Lower leg skin (tissue), 3 donors: ENCODE data around the gene TSPAN1.

Experiments
- CTCF ChIP-seq, 3 donors: fragments of 450-650 bp; IDR thresholded peaks; one replicate each; pipeline ENCODE4 v1.5.1; 2016; ENCODE audit warnings: antibody characterized with exemption in 3 of 3, mild to moderate bottlenecking in 3 of 3, moderate library complexity in 2 of 3
- POLR2A ChIP-seq, 2 donors: fragments of 450-650 bp; IDR thresholded peaks; one replicate each; pipeline ENCODE4 v1.6.1; 2016 to 2017; ENCODE audit warnings: antibody characterized with exemption in 2 of 2, mild to moderate bottlenecking in 1 of 2, moderate library complexity in 1 of 2

GRCh38 chr1:46206399-46206798, 31.5 kb downstream of the TSPAN1 start:
- TF ChIP-seq POLR2A (IDR thresholded peaks at IDR 0.05) (no peak), CTCF (IDR thresholded peaks at IDR 0.05) (no peak)
